Kidney (tissue), 14 donors: ENCODE data around the gene ADORA2A. TPM values are rescaled to one million over a fixed set of nuclear protein-coding genes. Genes with fewer than 3 reads are reported as not detected.

Source experiments
- DNase-seq, 5 donors: peaks; one replicate each; pipeline ENCODE4 v3.0.0-alpha.2; 2013 to 2020
- FAIRE-seq: peaks from 2 replicates; lab custom pipeline; 2012; peaks lifted over from hg19 to GRCh38; lab: Jason Lieb, UNC
- H3K27ac ChIP-seq, 2 donors: one replicate each; pipeline ENCODE4 v1.7.0; 2013; ENCODE audit warnings: low read depth in 2 of 2, low read length in 2 of 2, inconsistent platforms in 1 of 2
- H3K27me3 ChIP-seq: one replicate; pipeline ENCODE4 v1.7.1; 2013; ENCODE audit warnings: low read length, inconsistent platforms; ENCODE audit not compliant: control insufficient read depth, insufficient read depth
- H3K36me3 ChIP-seq, 3 donors: one replicate each; pipeline versions ENCODE4 v1.7.0 to v1.7.1; 2013; ENCODE audit warnings: low read length in 3 of 3, control low read depth in 1 of 3, inconsistent platforms in 1 of 3; ENCODE audit not compliant: insufficient read depth in 3 of 3, control insufficient read depth in 2 of 3
- H3K4me1 ChIP-seq, 3 donors: one replicate each; pipeline versions ENCODE4 v1.7.0 to v1.7.1; 2013; ENCODE audit warnings: low read length in 3 of 3, inconsistent platforms in 1 of 3, low read depth in 1 of 3; ENCODE audit not compliant: control insufficient read depth in 2 of 3, insufficient read depth in 2 of 3
- H3K4me3 ChIP-seq, 3 donors: one replicate each; pipeline versions ENCODE4 v1.7.0 to v1.8.1; 2013; ENCODE audit warnings: low read length in 3 of 3, control low read depth in 1 of 3, inconsistent platforms in 1 of 3
- H3K9ac ChIP-seq, 3 donors: one replicate each; pipeline versions ENCODE4 v1.7.0 to v1.7.1; 2013; ENCODE audit warnings: low read length in 3 of 3, control low read depth in 1 of 3, inconsistent platforms in 1 of 3
- H3K9me3 ChIP-seq, 3 donors: one replicate each; pipeline versions ENCODE4 v1.7.0 to v1.7.1; 2013; ENCODE audit warnings: low read length in 3 of 3, control low read depth in 1 of 3, inconsistent platforms in 1 of 3; ENCODE audit not compliant: control insufficient read depth in 2 of 3, insufficient read depth in 1 of 3
- intact Hi-C: fragments of 100-400 bp; cut with DNase I; formaldehyde crosslinking; loops from one replicate; pipeline ENCODE4 v1.11.1; 2022
- polyA plus RNA-seq: library from polyadenylated mRNA; stranded (reverse); fragments of 350-450 nt; fragmentation: Illumina TruSeq; extraction: RNeasy Lipid Tissue Mini Kit (QIAGEN cat#74804); gene quantifications from one replicate; pipeline ENCODE4 v1.2.3, GENCODE V29; 2014; ENCODE audit warnings: low read depth, low replicate concordance; ENCODE audit not compliant: insufficient read depth
- total RNA-seq: library from RNA; stranded (reverse); fragmentation: NEBNext Ultra II Directional; extraction: Animal tissue kit (Norgen Biotek cat#: 25700); gene quantifications from one replicate; pipeline ENCODE4 v1.2.1, GENCODE V29; 2021
- TF ChIP-seq, protein P1 (sequence below): IDR thresholded peaks from 3 replicates; pipeline ENCODE4 v1.5.1; 2012; ENCODE audit warnings: mild to moderate bottlenecking, moderate library complexity, borderline replicate concordance; ENCODE audit not compliant: insufficient read depth; ENCODE audit errors: extremely low read depth
- donor health status: control.
- donor health status: control.
- donor health status: control.
- donor health status: control.
- donor health status: control.
- donor health status: DM: yes; HTN: yes; CAD: no.
- donor health status: Normal renal cell carcinoma (clear cell type).

Gene ADORA2A
- total and polyA plus RNA-seq, 2 donors from 2014 or later = 6.1 to 6.9 TPM

GRCh38 chr22:24459911-24460310 lies 32.5 kb downstream of the ADORA2A start:
- TF ChIP-seq, protein P1, sequence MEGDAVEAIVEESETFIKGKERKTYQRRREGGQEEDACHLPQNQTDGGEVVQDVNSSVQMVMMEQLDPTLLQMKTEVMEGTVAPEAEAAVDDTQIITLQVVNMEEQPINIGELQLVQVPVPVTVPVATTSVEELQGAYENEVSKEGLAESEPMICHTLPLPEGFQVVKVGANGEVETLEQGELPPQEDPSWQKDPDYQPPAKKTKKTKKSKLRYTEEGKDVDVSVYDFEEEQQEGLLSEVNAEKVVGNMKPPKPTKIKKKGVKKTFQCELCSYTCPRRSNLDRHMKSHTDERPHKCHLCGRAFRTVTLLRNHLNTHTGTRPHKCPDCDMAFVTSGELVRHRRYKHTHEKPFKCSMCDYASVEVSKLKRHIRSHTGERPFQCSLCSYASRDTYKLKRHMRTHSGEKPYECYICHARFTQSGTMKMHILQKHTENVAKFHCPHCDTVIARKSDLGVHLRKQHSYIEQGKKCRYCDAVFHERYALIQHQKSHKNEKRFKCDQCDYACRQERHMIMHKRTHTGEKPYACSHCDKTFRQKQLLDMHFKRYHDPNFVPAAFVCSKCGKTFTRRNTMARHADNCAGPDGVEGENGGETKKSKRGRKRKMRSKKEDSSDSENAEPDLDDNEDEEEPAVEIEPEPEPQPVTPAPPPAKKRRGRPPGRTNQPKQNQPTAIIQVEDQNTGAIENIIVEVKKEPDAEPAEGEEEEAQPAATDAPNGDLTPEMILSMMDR = no peak
- Histone ChIP-seq H3K27ac (no peak overlapping the region), H3K27me3 (no peaks in the 10 kb centered on the region), H3K36me3 (no peaks in the 10 kb centered on the region), H3K9me3 (no peaks in the 10 kb centered on the region), H3K4me1 (peaks cover 0 to 8% (median 7%) of the 10 kb centered on the region in 3 donors), H3K9ac (no peak overlapping the region), H3K4me3 (no peak overlapping the region)
- intact Hi-C loops = no loop called here
- DNase-seq (no peak), FAIRE-seq (no peak)

- Histone ChIP-seq H3K27ac (no peak overlapping the region), H3K27me3 (no peaks in the 10 kb centered on the region), H3K9ac (no peak overlapping the region), H3K4me1 (peaks cover 0 to 10% (median 8%) of the 10 kb centered on the region in 3 donors), H3K36me3 (no peaks in the 10 kb centered on the region), H3K9me3 (no peaks in the 10 kb centered on the region), H3K4me3 (no peak overlapping the region)
- FAIRE-seq (no peak), DNase-seq (no peak)
- intact Hi-C loops = no loop called here
- TF ChIP-seq, protein P1 = no peak
These were observed 33.2 kb downstream of the ADORA2A start for GRCh38 chr22:24460418-24461089.

GRCh38 chr22:24463071-24463760 lies 35.8 kb downstream of the ADORA2A start:
- Histone ChIP-seq H3K4me3 (no peak overlapping the region), H3K36me3 (no peaks in the 10 kb centered on the region), H3K4me1 (peaks cover 2 to 26% (median 19%) of the 10 kb centered on the region in 3 donors), H3K27me3 (no peaks in the 10 kb centered on the region), H3K27ac (no peak overlapping the region), H3K9me3 (no peaks in the 10 kb centered on the region), H3K9ac (no peak overlapping the region)
- intact Hi-C loops = no loop called here
- DNase-seq = no peak
- TF ChIP-seq, protein P1 = no peak
- FAIRE-seq = no peak
